ENCODE data around the gene DOK7.
A peak's percentile ranks its signal among the peaks of the same experiment; 100 is the strongest.

The DOK7 gene

DNA sequence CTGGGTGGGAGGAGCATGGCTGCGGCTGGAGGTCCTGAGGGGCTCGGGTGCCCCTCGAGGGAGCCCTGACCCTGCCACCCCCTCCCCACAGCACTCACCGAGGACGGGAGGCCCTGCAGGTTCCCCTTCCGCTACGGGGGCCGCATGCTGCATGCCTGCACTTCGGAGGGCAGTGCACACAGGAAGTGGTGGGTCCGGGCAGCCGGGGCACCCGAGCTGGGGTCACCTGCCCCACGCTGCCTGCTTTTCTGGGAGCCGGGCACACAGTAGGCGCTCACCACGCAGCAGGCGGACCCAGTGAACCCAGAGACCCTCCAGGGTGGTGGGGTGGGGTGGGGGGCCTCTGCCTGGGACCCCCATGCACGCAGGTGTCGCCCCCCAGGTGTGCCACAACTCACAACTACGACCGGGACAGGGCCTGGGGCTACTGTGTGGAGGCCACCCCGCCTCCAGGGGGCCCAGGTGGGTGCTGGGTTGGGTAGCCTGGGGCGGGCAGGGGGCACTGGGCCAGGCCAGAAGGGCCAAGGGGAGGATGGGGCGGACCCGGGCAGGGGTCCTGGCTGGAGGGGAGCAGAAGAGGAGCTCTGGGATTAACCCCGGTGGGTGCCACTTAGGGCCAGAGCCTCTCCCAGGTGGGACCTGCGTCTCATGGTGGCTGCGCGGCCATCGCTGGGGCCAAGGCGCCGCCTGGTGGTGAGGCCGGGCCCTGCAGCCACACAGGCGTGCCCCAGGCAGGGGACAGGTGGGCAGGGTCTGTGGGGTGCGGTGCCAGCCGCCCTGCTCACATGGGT, 20.0 kb upstream of the DOK7 start:
- no peak overlapping the region for H4K91ac ChIP-seq (ENCODE audit: low read depth, low read length, poor library complexity)
- H3K18ac ChIP-seq (ENCODE audit: low read length): peak overlapping the region; percentile 89
- no peak overlapping the region for H3K4me3 ChIP-seq (ENCODE audit: low read length in 2 of 2)
- H2BK15ac ChIP-seq (ENCODE audit: low read length): peak overlapping the region; percentile 99
- no peak overlapping the region for H3K4ac ChIP-seq (ENCODE audit: low read length)
- WGBS, 2 donors (ENCODE audit: extremely low coverage in 2 of 2, insufficient read length in 2 of 2, insufficient replicate concordance in 1 of 2): no CpG with 5 or more reads among the region's 36 CpGs
- no peaks in the 10 kb centered on the region for H3K79me1 ChIP-seq (ENCODE audit: low read depth, low read length)
- H3K27ac ChIP-seq (replicated peaks; ENCODE audit: low read length): no peak overlapping the region
- H2AK5ac ChIP-seq (ENCODE audit: low read depth, low read length): peak overlapping the region; percentile 95
- peak; percentile 50 for DNase-seq (ENCODE audit: low spot score)
- H2BK12ac ChIP-seq (ENCODE audit: low read length): peak overlapping the region; percentile 84
- H4K8ac ChIP-seq (ENCODE audit: low read depth, low read length): no peak overlapping the region
- no peak overlapping the region for H3K4me2 ChIP-seq (ENCODE audit: insufficient read depth, low read length, poor library complexity, severe bottlenecking)
- H3K27me3 ChIP-seq (ENCODE audit: control insufficient read depth in 3 of 3, insufficient read depth in 3 of 3, low read depth in 1 of 3, low read length in 3 of 3): no peaks in the 10 kb centered on the region
- peak overlapping the region; percentile 43 for H3K23ac ChIP-seq (ENCODE audit: low read depth, low read length, poor library complexity)
- no peak overlapping the region for H3K9ac ChIP-seq (ENCODE audit: low read depth, low read length, poor library complexity)
- H3K36me3 ChIP-seq (replicated peaks in 1 of 2; ENCODE audit: control insufficient read depth in 2 of 2, insufficient read depth in 2 of 2, low read length in 2 of 2): no peaks in the 10 kb centered on the region
- H3K4me1 ChIP-seq (ENCODE audit: control insufficient read depth in 2 of 2, insufficient read depth in 1 of 2, low read depth in 1 of 2, low read length in 2 of 2): no peaks in the 10 kb centered on the region
- peak overlapping the region; percentile 71 for H3K14ac ChIP-seq (ENCODE audit: low read length)
- H3K9me3 ChIP-seq (replicated peaks in 1 of 2; ENCODE audit: control insufficient read depth in 2 of 2, insufficient read depth in 1 of 2, low read depth in 1 of 2, low read length in 2 of 2): peaks cover 0 to 2% of the 10 kb centered on the region in 2 donors
- no peak overlapping the region for H2AFZ ChIP-seq (ENCODE audit: low read length)
- peak overlapping the region; percentile 31 for H2BK120ac ChIP-seq (ENCODE audit: low read depth, low read length)
- H2BK5ac ChIP-seq (ENCODE audit: low read length): no peak overlapping the region

GRCh38 chr4:3443750-3444309, 19.3 kb upstream of the DOK7 start:
- H3K27ac ChIP-seq (replicated peaks; ENCODE audit: low read length): no peak overlapping the region
- H2AFZ ChIP-seq (ENCODE audit: low read length): no peak overlapping the region
- no peaks in the 10 kb centered on the region for H3K36me3 ChIP-seq (replicated peaks in 1 of 2; ENCODE audit: control insufficient read depth in 2 of 2, insufficient read depth in 2 of 2, low read length in 2 of 2)
- H3K4me3 ChIP-seq (ENCODE audit: low read length in 2 of 2): no peak overlapping the region
- H3K27me3 ChIP-seq (ENCODE audit: control insufficient read depth in 3 of 3, insufficient read depth in 3 of 3, low read depth in 1 of 3, low read length in 3 of 3): no peaks in the 10 kb centered on the region
- no peak overlapping the region for H3K14ac ChIP-seq (ENCODE audit: low read length)
- peak overlapping the region; percentile 99 for H2BK15ac ChIP-seq (ENCODE audit: low read length)
- peak overlapping the region; percentile 95 for H2AK5ac ChIP-seq (ENCODE audit: low read depth, low read length)
- no CpG with 5 or more reads among the region's 17 CpGs for WGBS, 2 donors (ENCODE audit: extremely low coverage in 2 of 2, insufficient read length in 2 of 2, insufficient replicate concordance in 1 of 2)
- peak overlapping the region; percentile 6 for H3K18ac ChIP-seq (ENCODE audit: low read length)
- H3K23ac ChIP-seq (ENCODE audit: low read depth, low read length, poor library complexity): no peak overlapping the region
- no peaks in the 10 kb centered on the region for H3K79me1 ChIP-seq (ENCODE audit: low read depth, low read length)
- peak overlapping the region; percentile 72 for H2BK120ac ChIP-seq (ENCODE audit: low read depth, low read length)
- no peak for DNase-seq (ENCODE audit: low spot score)
- no peak overlapping the region for H3K4me2 ChIP-seq (ENCODE audit: insufficient read depth, low read length, poor library complexity, severe bottlenecking)
- peaks cover 0 to 2% of the 10 kb centered on the region in 2 donors for H3K9me3 ChIP-seq (replicated peaks in 1 of 2; ENCODE audit: control insufficient read depth in 2 of 2, insufficient read depth in 1 of 2, low read depth in 1 of 2, low read length in 2 of 2)
- no peak overlapping the region for H2BK5ac ChIP-seq (ENCODE audit: low read length)
- no peak overlapping the region for H3K9ac ChIP-seq (ENCODE audit: low read depth, low read length, poor library complexity)
- H4K8ac ChIP-seq (ENCODE audit: low read depth, low read length): no peak overlapping the region
- peak overlapping the region; percentile 84 for H2BK12ac ChIP-seq (ENCODE audit: low read length)
- no peak overlapping the region for H4K91ac ChIP-seq (ENCODE audit: low read depth, low read length, poor library complexity)
- H3K4ac ChIP-seq (ENCODE audit: low read length): peak overlapping the region; percentile 37
- no peaks in the 10 kb centered on the region for H3K4me1 ChIP-seq (ENCODE audit: control insufficient read depth in 2 of 2, insufficient read depth in 1 of 2, low read depth in 1 of 2, low read length in 2 of 2)

DNA sequence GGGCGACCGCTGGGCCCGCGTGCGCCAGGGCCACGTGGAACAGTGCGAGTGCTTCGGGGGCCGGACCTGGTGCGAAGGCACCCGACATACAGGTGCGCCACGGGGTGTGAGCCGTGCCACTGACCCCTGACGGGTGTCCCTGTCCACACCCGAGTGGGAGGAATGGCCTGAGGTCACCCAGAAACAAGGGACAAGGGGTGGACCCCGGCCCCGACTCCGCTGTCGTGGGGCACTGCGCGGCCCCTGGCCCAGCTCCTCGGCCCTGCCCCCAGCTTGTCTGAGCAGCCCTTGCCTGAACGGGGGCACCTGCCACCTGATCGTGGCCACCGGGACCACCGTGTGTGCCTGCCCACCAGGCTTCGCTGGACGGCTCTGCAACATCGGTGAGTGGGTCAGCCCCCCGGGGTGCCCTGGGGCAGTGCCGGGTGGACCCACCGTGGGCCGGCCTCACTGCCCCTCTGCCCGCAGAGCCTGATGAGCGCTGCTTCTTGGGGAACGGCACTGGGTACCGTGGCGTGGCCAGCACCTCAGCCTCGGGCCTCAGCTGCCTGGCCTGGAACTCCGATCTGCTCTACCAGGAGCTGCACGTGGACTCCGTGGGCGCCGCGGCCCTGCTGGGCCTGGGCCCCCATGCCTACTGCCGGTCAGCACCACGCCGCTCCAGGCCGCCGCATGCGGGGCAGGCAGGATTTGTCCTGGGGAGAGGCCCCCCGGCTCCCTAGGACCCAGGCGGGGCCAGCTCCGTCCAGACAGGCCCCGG, 18.6 kb upstream of the DOK7 start:
- no peak for DNase-seq (ENCODE audit: low spot score)
- Histone ChIP-seq H3K27ac (replicated peaks; ENCODE audit: low read length) (no peak overlapping the region), H3K23ac (ENCODE audit: low read depth, low read length, poor library complexity) (no peak overlapping the region), H3K4ac (ENCODE audit: low read length) (peak overlapping the region; percentile 66), H2AFZ (ENCODE audit: low read length) (no peak overlapping the region), H2BK15ac (ENCODE audit: low read length) (peak overlapping the region; percentile 58), H3K4me1 (ENCODE audit: control insufficient read depth in 2 of 2, insufficient read depth in 1 of 2, low read depth in 1 of 2, low read length in 2 of 2) (peaks cover 3% of the 10 kb centered on the region in 2 donors), H2BK5ac (ENCODE audit: low read length) (peak overlapping the region; percentile 24), H3K27me3 (ENCODE audit: control insufficient read depth in 3 of 3, insufficient read depth in 3 of 3, low read depth in 1 of 3, low read length in 3 of 3) (no peaks in the 10 kb centered on the region), H3K9me3 (replicated peaks in 1 of 2; ENCODE audit: control insufficient read depth in 2 of 2, insufficient read depth in 1 of 2, low read depth in 1 of 2, low read length in 2 of 2) (peaks cover 0 to 2% of the 10 kb centered on the region in 2 donors), H3K9ac (ENCODE audit: low read depth, low read length, poor library complexity) (no peak overlapping the region), H3K4me2 (ENCODE audit: insufficient read depth, low read length, poor library complexity, severe bottlenecking) (no peak overlapping the region), H2BK12ac (ENCODE audit: low read length) (peak overlapping the region; percentile 58), H3K79me1 (ENCODE audit: low read depth, low read length) (no peaks in the 10 kb centered on the region), H3K18ac (ENCODE audit: low read length) (peak overlapping the region; percentile 6), H3K14ac (ENCODE audit: low read length) (peak overlapping the region; percentile 56), H2AK5ac (ENCODE audit: low read depth, low read length) (peak overlapping the region; percentile 95), H2BK120ac (ENCODE audit: low read depth, low read length) (peak overlapping the region; percentile 72), H3K4me3 (ENCODE audit: low read length in 2 of 2) (no peak overlapping the region), H3K36me3 (replicated peaks in 1 of 2; ENCODE audit: control insufficient read depth in 2 of 2, insufficient read depth in 2 of 2, low read length in 2 of 2) (no peaks in the 10 kb centered on the region), H4K91ac (ENCODE audit: low read depth, low read length, poor library complexity) (peak overlapping the region; percentile 72), H4K8ac (ENCODE audit: low read depth, low read length) (no peak overlapping the region)
- no CpG with 5 or more reads among the region's 56 CpGs for WGBS, 2 donors (ENCODE audit: extremely low coverage in 2 of 2, insufficient read length in 2 of 2, insufficient replicate concordance in 1 of 2)
